ENCODE data around the gene GAL3ST2. TPM values are rescaled to one million over a fixed set of nuclear protein-coding genes. Genes with fewer than 3 reads are reported as not detected.
A peak's percentile ranks its signal among the peaks of the same experiment; 100 is the strongest.
"Not testable (repeated sequence)": the region's sequence is repeated elsewhere in the genome, so short reads cannot be mapped to it uniquely, and the experiment has no call there.

GAL3ST2 gene
- total RNA-seq, 1 donor from 2014 or later = 1.3 TPM

DNA sequence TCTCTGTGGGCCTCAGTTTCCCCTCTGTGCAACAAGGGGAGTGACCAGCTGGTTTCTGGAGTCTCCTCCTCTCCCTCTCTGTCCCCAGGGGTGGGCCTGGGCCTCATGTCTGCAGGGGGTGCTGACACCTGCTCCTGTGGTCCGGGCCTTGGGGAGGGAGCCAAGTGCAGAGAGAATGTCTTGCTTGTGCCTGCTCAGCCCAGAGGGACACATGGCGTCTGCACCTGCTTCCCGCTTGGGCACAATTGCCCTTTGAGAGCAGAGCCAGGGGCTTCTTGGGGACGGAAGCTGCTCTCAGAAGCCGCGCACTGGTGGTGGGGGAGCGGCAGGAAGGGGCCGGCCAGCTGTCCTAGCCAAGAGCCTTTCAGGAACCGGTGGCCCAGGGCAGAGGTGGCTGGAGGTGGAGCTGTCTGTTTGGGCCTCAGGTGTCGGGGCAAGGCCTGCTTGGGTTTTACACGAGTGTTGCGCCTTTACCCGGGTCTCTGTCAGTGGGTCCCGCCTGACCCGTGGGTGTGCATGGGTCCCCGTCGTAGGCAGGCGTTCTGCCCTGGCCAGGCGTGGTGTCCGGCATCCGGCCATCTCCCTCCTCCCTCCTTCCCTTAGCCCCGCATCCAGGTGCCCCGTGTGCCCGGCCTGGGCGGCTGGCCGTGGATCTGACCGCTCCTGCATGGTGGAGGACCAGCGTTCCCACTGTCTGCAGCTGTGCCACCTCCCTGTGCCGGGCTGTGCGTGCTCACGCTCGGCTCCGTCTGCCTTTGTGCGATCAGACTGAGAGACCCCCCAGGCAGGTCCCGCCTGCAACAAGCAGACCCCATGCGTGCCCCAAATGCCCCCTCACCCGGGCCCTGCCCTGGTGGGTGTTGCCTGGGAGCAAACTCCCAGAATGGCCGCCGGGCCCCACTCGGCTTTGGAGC lies 36.4 kb downstream of the GAL3ST2 start:
- Mint-ChIP-seq H3K36me3 (ENCODE audit: low read depth) (no peaks in the 10 kb centered on the region), H3K4me3 (ENCODE audit: low read depth) (no peak overlapping the region)
- no peak for DNase-seq (ENCODE audit: low spot score)

GRCh38 chr2:241813644-241814392 lies 37.2 kb downstream of the GAL3ST2 start:
- Mint-ChIP-seq H3K4me3 (ENCODE audit: low read depth) (no peak overlapping the region), H3K36me3 (ENCODE audit: low read depth) (no peaks in the 10 kb centered on the region), H3K4me1 (ENCODE audit: low read depth) (peaks cover 7% of the 10 kb centered on the region), H3K27me3 (ENCODE audit: low read depth) (no peaks in the 10 kb centered on the region), H3K27ac (peak overlapping the region; percentile 52), H3K9me3 (no peaks in the 10 kb centered on the region)
- intact Hi-C loops (cut with micrococcal nuclease) = loop anchor here (2.0 kb wide), 1 partner anchor 17 kb away; no protein-coding TSS in a partner anchor
- no peak for DNase-seq (ENCODE audit: low spot score)

More for the DNA sequence above, 36.4 kb downstream of the GAL3ST2 start:
- intact Hi-C loops (cut with micrococcal nuclease) = loop anchor here (2.0 kb wide), 1 partner anchor 16 kb away; no protein-coding TSS in a partner anchor
- Mint-ChIP-seq H3K27me3 (ENCODE audit: low read depth) (no peaks in the 10 kb centered on the region), H3K9me3 (no peaks in the 10 kb centered on the region), H3K27ac (no peak overlapping the region), H3K4me1 (ENCODE audit: low read depth) (peaks cover 7% of the 10 kb centered on the region)

- no peak overlapping the region for H3K27ac Mint-ChIP-seq
- no peak for DNase-seq (ENCODE audit: low spot score)
- intact Hi-C loops (cut with micrococcal nuclease) = no loop called here
- no peak overlapping the region for H3K4me3 Mint-ChIP-seq (ENCODE audit: low read depth)
- H3K36me3 Mint-ChIP-seq (ENCODE audit: low read depth) = no peaks in the 10 kb centered on the region
- no peaks in the 10 kb centered on the region for H3K9me3 Mint-ChIP-seq
- no peaks in the 10 kb centered on the region for H3K27me3 Mint-ChIP-seq (ENCODE audit: low read depth)
- H3K4me1 Mint-ChIP-seq (ENCODE audit: low read depth) = peaks cover 7% of the 10 kb centered on the region
Observed at GRCh38 chr2:241814393-241814642, 37.7 kb downstream of the GAL3ST2 start.

DNA sequence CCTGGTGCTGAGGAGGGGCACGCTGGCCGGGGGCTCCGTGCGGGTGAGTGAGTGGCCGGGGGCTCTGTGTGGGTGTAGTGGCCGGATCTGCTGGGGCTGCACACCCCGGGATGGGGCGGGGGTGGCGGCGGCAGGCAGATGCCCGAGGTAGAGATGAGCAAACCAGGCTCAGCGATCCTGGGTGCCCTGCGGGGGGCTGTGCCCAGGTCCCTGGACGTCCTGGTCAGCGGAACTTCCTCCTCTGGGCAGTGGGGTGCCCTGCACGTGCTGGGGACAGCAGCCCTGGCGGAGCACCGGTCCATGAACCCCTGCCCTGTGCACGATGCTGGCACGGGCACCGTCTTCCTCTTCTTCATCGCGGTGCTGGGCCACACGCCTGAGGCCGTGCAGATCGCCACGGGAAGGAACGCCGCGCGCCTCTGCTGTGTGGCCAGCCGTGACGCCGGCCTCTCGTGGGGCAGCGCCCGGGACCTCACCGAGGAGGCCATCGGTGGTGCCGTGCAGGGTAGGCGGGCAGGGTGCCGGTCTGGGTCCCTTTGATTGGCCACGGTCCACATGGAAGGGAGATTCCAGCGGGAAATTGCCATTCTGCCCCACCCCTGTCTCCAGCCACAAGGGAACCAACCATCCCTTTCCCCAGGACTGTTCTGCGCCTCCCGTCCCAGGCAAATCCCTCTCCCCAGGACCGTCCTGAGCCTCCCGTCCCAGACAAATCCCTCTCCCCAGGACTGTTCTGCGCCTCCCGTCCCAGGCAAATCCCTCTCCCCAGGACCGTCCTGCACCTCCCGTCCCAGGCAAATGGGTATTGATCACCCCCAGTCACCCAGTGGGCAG lies 38.2 kb downstream of the GAL3ST2 start:
- no peaks in the 10 kb centered on the region for H3K27me3 Mint-ChIP-seq (ENCODE audit: low read depth)
- peaks cover 7% of the 10 kb centered on the region for H3K4me1 Mint-ChIP-seq (ENCODE audit: low read depth)
- H3K27ac Mint-ChIP-seq = peak overlapping the region; percentile 27
- no peaks in the 10 kb centered on the region for H3K36me3 Mint-ChIP-seq (ENCODE audit: low read depth)
- DNase-seq (ENCODE audit: low spot score) = no peak
- H3K4me3 Mint-ChIP-seq (ENCODE audit: low read depth) = no peak overlapping the region
- intact Hi-C loops (cut with micrococcal nuclease) = no loop called here
- H3K9me3 Mint-ChIP-seq = no peaks in the 10 kb centered on the region

DNA sequence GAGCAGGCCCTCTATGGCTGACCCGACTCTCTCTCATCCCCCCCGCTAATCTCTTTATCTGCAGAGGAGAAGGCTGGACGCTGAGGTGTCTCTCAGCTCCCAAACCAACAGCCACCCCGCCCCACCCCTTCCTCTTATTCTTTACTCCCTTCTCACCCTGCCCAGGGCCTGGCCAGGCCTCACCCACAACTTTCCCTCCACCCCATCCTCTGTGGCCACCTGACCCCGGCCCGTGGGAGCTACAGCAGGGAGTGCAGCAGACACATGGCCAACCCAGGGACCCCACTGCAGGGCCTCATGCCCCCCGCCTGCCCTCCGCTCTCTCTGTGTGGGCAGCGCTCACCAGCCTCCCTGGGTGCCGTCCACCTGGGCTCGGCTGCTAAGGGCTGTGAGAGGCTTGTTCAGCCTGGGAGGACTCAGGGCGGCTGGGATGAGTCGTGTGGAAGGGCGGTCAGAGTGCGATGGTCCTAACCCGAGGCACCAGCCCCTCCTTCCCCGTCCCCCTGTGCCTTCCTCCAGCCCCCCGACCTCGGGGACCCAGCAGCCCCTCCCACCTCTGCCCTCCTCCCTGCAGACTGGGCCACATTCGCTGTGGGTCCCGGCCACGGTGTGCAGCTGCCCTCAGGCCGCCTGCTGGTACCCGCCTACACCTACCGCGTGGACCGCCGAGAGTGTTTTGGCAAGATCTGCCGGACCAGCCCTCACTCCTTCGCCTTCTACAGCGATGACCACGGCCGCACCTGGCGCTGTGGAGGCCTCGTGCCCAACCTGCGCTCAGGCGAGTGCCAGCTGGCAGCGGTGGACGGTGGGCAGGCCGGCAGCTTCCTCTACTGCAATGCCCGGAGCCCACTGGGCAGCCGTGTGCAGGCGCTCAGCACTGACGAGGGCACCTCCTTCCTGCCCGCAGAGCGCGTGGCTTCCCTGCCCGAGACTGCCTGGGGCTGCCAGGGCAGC lies 39.1 kb downstream of the GAL3ST2 start:
- H3K27ac Mint-ChIP-seq = peak overlapping the region; percentile 27
- DNase-seq (ENCODE audit: low spot score) = no peak
- intact Hi-C loops (cut with micrococcal nuclease) = no loop called here
- no peaks in the 10 kb centered on the region for H3K9me3 Mint-ChIP-seq
- peaks cover 7% of the 10 kb centered on the region for H3K4me1 Mint-ChIP-seq (ENCODE audit: low read depth)
- H3K36me3 Mint-ChIP-seq (ENCODE audit: low read depth) = no peaks in the 10 kb centered on the region
- H3K27me3 Mint-ChIP-seq (ENCODE audit: low read depth) = no peaks in the 10 kb centered on the region
- no peak overlapping the region for H3K4me3 Mint-ChIP-seq (ENCODE audit: low read depth)

DNA sequence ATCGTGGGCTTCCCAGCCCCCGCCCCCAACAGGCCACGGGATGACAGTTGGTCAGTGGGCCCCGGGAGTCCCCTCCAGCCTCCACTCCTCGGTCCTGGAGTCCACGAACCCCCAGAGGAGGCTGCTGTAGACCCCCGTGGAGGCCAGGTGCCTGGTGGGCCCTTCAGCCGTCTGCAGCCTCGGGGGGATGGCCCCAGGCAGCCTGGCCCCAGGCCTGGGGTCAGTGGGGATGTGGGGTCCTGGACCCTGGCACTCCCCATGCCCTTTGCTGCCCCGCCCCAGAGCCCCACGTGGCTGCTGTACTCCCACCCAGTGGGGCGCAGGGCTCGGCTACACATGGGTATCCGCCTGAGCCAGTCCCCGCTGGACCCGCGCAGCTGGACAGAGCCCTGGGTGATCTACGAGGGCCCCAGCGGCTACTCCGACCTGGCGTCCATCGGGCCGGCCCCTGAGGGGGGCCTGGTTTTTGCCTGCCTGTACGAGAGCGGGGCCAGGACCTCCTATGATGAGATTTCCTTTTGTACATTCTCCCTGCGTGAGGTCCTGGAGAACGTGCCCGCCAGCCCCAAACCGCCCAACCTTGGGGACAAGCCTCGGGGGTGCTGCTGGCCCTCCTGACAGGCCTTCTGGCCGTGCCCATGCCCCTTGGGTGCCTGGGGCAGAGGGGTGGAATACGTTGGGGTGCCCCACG lies 40.0 kb downstream of the GAL3ST2 start:
- no peaks in the 10 kb centered on the region for H3K9me3 Mint-ChIP-seq
- no peaks in the 10 kb centered on the region for H3K36me3 Mint-ChIP-seq (ENCODE audit: low read depth)
- no peak for DNase-seq (ENCODE audit: low spot score)
- no peaks in the 10 kb centered on the region for H3K27me3 Mint-ChIP-seq (ENCODE audit: low read depth)
- no peak overlapping the region for H3K4me3 Mint-ChIP-seq (ENCODE audit: low read depth)
- peaks cover 7% of the 10 kb centered on the region for H3K4me1 Mint-ChIP-seq (ENCODE audit: low read depth)
- intact Hi-C loops (cut with micrococcal nuclease) = no loop called here
- no peak overlapping the region for H3K27ac Mint-ChIP-seq

GRCh38 chr2:241817126-241817820 lies 40.7 kb downstream of the GAL3ST2 start:
- no peaks in the 10 kb centered on the region for H3K9me3 Mint-ChIP-seq
- no peak overlapping the region for H3K27ac Mint-ChIP-seq
- H3K27me3 Mint-ChIP-seq (ENCODE audit: low read depth) = no peaks in the 10 kb centered on the region
- peak; percentile 6 for DNase-seq (ENCODE audit: low spot score)
- H3K36me3 Mint-ChIP-seq (ENCODE audit: low read depth) = no peaks in the 10 kb centered on the region
- peak overlapping the region; percentile 26 for H3K4me3 Mint-ChIP-seq (ENCODE audit: low read depth)
- intact Hi-C loops (cut with micrococcal nuclease) = no loop called here
- peaks cover 7% of the 10 kb centered on the region for H3K4me1 Mint-ChIP-seq (ENCODE audit: low read depth)

DNA sequence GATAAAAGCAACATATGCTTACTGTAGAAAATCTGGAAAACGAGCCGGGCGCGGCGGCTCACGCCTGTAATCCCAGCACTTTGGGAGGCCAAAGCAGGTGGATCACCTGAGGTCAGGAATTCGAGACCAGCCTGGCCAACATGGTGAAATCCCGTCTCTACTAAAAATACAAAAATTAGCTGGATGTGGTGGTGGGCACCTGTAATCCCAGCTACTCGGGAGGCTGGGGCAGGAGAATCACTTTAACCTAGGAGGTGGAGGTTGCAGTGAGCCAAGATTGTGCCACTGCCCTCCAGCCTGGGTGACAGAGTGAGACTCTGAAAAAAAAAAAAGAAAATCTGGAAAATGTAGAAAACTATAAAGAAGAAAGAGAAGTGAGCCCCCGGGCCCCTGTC lies 41.2 kb downstream of the GAL3ST2 start:
- H3K27ac Mint-ChIP-seq; H3K9me3 Mint-ChIP-seq; H3K4me1 Mint-ChIP-seq (ENCODE audit: low read depth); intact Hi-C loops (cut with micrococcal nuclease); H3K4me3 Mint-ChIP-seq (ENCODE audit: low read depth); DNase-seq (ENCODE audit: low spot score); H3K27me3 Mint-ChIP-seq (ENCODE audit: low read depth); H3K36me3 Mint-ChIP-seq (ENCODE audit: low read depth): not testable (repeated sequence)

DNA sequence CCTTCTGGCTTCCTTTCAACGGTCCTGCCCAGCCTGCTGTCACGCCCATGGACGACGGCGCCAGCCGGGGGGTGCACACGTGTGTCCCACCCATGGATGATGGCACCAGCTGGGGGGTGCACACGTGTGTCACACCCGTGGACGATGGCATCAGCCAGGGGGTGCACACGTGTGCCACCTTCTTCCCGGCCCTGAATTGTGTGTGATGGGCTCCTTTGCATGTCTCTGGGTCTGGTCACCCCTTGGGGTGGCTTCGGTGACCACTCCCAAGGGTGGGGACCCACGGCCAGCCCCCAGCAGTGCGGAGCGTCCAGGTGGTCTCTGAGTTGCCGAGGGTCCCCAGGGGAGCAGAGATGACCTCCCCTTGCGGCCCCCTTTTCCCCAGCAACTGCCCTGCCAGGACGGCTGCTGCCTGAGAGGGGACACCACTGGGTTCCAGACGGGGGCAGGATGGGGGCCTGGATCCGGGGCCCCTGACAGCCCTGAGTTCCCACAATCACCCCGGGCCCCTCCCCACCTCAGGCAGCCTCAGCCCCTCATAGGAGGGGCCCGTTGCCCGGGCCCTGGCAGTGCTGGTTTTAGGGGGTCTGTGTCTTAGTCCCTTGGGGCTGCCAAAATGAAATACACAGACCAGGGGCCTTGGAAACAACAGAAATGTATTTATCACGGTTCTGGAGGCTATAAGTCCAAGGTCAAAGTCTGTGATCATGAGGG lies 41.8 kb downstream of the GAL3ST2 start:
- Mint-ChIP-seq H3K9me3 (peaks cover 10% of the 10 kb centered on the region), H3K27ac (no peak overlapping the region), H3K4me3 (ENCODE audit: low read depth) (no peak overlapping the region), H3K27me3 (ENCODE audit: low read depth) (no peaks in the 10 kb centered on the region), H3K4me1 (ENCODE audit: low read depth) (peaks cover 7% of the 10 kb centered on the region), H3K36me3 (ENCODE audit: low read depth) (no peaks in the 10 kb centered on the region)
- intact Hi-C loops (cut with micrococcal nuclease) = no loop called here
- no peak for DNase-seq (ENCODE audit: low spot score)

- Mint-ChIP-seq H3K4me3 (ENCODE audit: low read depth) (no peak overlapping the region), H3K27ac (no peak overlapping the region), H3K9me3 (peaks cover 15% of the 10 kb centered on the region), H3K36me3 (ENCODE audit: low read depth) (peaks cover 3% of the 10 kb centered on the region), H3K27me3 (ENCODE audit: low read depth) (peaks cover 2% of the 10 kb centered on the region), H3K4me1 (ENCODE audit: low read depth) (peaks cover 9% of the 10 kb centered on the region)
- intact Hi-C loops (cut with micrococcal nuclease) = no loop called here
- DNase-seq (ENCODE audit: low spot score) = peak; percentile 3
Observed at GRCh38 chr2:241818943-241819270, 42.3 kb downstream of the GAL3ST2 start.
